Measurements from ENCODE around the gene ACER2.
A peak's percentile ranks its signal among the peaks of the same experiment; 100 is the strongest.

ACER2 gene

DNA sequence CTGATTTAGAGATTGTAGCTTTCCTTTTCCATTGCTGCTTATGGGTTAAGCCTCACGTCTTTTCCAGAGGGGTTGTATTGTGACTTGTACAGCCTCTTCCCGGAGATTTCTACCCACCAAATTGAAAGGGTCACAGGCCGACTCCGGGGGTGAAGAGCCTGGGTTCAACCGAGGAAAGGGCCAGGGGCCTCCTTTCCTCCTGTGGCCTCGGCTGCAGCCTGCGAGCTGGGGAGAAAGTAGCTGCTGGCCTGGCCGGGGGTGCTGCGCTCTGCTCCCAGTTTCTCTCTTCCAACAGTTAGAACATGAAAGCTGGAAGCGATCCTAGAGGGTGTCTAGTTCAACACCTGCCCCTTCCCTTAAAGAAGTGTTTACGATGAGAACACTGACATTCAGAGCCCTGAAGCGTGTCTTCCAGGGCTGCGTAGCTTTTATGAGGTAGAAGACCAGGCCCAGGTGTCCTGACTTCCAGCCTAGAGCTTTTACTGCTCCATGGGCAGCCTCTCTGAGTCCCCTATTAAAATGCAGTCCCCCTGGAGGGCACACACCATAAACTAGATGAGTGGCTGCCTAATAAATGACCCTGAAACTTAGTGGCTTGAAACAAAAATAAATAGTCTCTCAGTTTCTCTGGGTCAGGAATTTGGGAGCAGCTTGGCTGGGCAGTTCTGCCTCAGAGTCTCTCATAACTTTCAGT lies 56.9 kb downstream of the ACER2 start:
- H2AK5ac ChIP-seq (ENCODE audit: low read depth, low read length) = no peak overlapping the region
- no peak overlapping the region for H3K23ac ChIP-seq (ENCODE audit: low read depth, low read length, poor library complexity)
- no peak overlapping the region for H3K18ac ChIP-seq (ENCODE audit: low read length)
- no peaks in the 10 kb centered on the region for H3K36me3 ChIP-seq (replicated peaks in 1 of 2; ENCODE audit: control insufficient read depth in 2 of 2, insufficient read depth in 2 of 2, low read length in 2 of 2)
- no peak overlapping the region for H3K9ac ChIP-seq (ENCODE audit: low read depth, low read length, poor library complexity)
- no peaks in the 10 kb centered on the region for H3K79me1 ChIP-seq (ENCODE audit: low read depth, low read length)
- no peak overlapping the region for H3K4me2 ChIP-seq (ENCODE audit: insufficient read depth, low read length, poor library complexity, severe bottlenecking)
- H4K8ac ChIP-seq (ENCODE audit: low read depth, low read length) = no peak overlapping the region
- H3K9me3 ChIP-seq (replicated peaks in 1 of 2; ENCODE audit: control insufficient read depth in 2 of 2, insufficient read depth in 1 of 2, low read depth in 1 of 2, low read length in 2 of 2) = peaks cover 0 to 6% of the 10 kb centered on the region in 2 donors
- H2AFZ ChIP-seq (ENCODE audit: low read length) = peak overlapping the region; percentile 96
- no peak overlapping the region for H3K14ac ChIP-seq (ENCODE audit: low read length)
- H2BK15ac ChIP-seq (ENCODE audit: low read length) = no peak overlapping the region
- H3K27me3 ChIP-seq (ENCODE audit: control insufficient read depth in 3 of 3, insufficient read depth in 3 of 3, low read depth in 1 of 3, low read length in 3 of 3) = peaks cover 0 to 24% (median 0%) of the 10 kb centered on the region in 3 experiments
- H3K4ac ChIP-seq (ENCODE audit: low read length) = no peak overlapping the region
- H3K4me1 ChIP-seq (ENCODE audit: control insufficient read depth in 2 of 2, insufficient read depth in 1 of 2, low read depth in 1 of 2, low read length in 2 of 2) = peaks cover 0 to 3% of the 10 kb centered on the region in 2 donors
- H2BK12ac ChIP-seq (ENCODE audit: low read length) = no peak overlapping the region
- H2BK120ac ChIP-seq (ENCODE audit: low read depth, low read length) = no peak overlapping the region
- no peak overlapping the region for H3K4me3 ChIP-seq (ENCODE audit: low read length in 2 of 2)
- H4K91ac ChIP-seq (ENCODE audit: low read depth, low read length, poor library complexity) = no peak overlapping the region
- WGBS, 2 donors (ENCODE audit: extremely low coverage in 2 of 2, insufficient read length in 2 of 2, insufficient replicate concordance in 1 of 2) = no CpG with 5 or more reads among the region's 13 CpGs
- DNase-seq (ENCODE audit: low spot score) = no peak
- no peak overlapping the region for H3K27ac ChIP-seq (replicated peaks; ENCODE audit: low read length)
- H2BK5ac ChIP-seq (ENCODE audit: low read length) = no peak overlapping the region

DNA sequence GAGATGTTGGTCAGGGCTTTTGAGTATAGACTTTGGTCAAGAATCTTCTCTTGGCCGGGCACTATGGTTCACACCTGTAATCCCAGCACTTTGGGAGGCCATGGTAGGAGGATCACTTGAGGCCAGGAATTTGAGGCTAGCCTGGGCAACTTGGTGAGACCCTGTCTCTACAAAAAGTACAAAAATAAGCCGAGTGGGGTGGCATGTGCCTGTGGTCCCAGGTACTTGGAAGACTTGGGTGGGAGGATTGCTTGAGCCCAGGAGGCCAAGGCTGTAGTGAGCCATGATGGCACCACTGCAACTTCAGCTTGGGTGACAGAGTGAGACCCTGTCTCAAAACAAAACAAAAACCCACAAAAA lies 57.5 kb downstream of the ACER2 start:
- Histone ChIP-seq H3K23ac (ENCODE audit: low read depth, low read length, poor library complexity) (no peak overlapping the region), H4K91ac (ENCODE audit: low read depth, low read length, poor library complexity) (no peak overlapping the region), H3K4me1 (ENCODE audit: control insufficient read depth in 2 of 2, insufficient read depth in 1 of 2, low read depth in 1 of 2, low read length in 2 of 2) (peaks cover 0 to 3% of the 10 kb centered on the region in 2 donors), H2AFZ (ENCODE audit: low read length) (no peak overlapping the region), H3K27me3 (ENCODE audit: control insufficient read depth in 3 of 3, insufficient read depth in 3 of 3, low read depth in 1 of 3, low read length in 3 of 3) (peaks cover 0 to 28% (median 0%) of the 10 kb centered on the region in 3 experiments), H3K9me3 (replicated peaks in 1 of 2; ENCODE audit: control insufficient read depth in 2 of 2, insufficient read depth in 1 of 2, low read depth in 1 of 2, low read length in 2 of 2) (peaks cover 0 to 6% of the 10 kb centered on the region in 2 donors), H3K79me1 (ENCODE audit: low read depth, low read length) (no peaks in the 10 kb centered on the region), H3K27ac (replicated peaks; ENCODE audit: low read length) (no peak overlapping the region), H3K4me3 (ENCODE audit: low read length in 2 of 2) (no peak overlapping the region), H3K18ac (ENCODE audit: low read length) (no peak overlapping the region), H2BK120ac (ENCODE audit: low read depth, low read length) (no peak overlapping the region), H2BK5ac (ENCODE audit: low read length) (no peak overlapping the region), H2BK15ac (ENCODE audit: low read length) (no peak overlapping the region), H3K4me2 (ENCODE audit: insufficient read depth, low read length, poor library complexity, severe bottlenecking) (no peak overlapping the region), H2AK5ac (ENCODE audit: low read depth, low read length) (no peak overlapping the region), H3K9ac (ENCODE audit: low read depth, low read length, poor library complexity) (no peak overlapping the region), H3K4ac (ENCODE audit: low read length) (no peak overlapping the region), H2BK12ac (ENCODE audit: low read length) (no peak overlapping the region), H3K36me3 (replicated peaks in 1 of 2; ENCODE audit: control insufficient read depth in 2 of 2, insufficient read depth in 2 of 2, low read length in 2 of 2) (no peaks in the 10 kb centered on the region), H4K8ac (ENCODE audit: low read depth, low read length) (no peak overlapping the region), H3K14ac (ENCODE audit: low read length) (no peak overlapping the region)
- no CpG with 5 or more reads among the region's 2 CpGs for WGBS, 2 donors (ENCODE audit: extremely low coverage in 2 of 2, insufficient read length in 2 of 2, insufficient replicate concordance in 1 of 2)
- DNase-seq (ENCODE audit: low spot score) = no peak

DNA sequence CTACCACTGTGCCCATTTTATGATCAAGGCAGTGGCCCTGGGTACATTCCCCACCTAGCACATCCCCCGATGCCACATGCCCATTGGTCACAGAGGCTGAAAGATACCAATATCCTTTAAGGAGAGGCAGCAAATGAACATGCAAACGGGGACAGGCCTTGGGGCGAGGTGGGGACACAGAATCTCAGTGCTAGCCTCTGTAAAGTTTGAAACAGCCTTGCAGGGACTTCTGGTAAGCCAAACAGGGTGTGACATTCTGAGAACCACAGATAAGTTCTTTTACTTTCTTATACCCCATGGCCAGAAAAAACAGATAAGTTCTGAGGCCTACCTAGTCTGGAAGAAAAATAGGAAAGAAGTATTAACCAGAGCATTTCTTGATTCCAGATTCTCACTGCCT lies 60.5 kb downstream of the ACER2 start:
- no peak overlapping the region for H3K9ac ChIP-seq (ENCODE audit: low read depth, low read length, poor library complexity)
- no peak overlapping the region for H4K91ac ChIP-seq (ENCODE audit: low read depth, low read length, poor library complexity)
- no peak overlapping the region for H3K4me2 ChIP-seq (ENCODE audit: insufficient read depth, low read length, poor library complexity, severe bottlenecking)
- no peak overlapping the region for H2BK12ac ChIP-seq (ENCODE audit: low read length)
- H2BK120ac ChIP-seq (ENCODE audit: low read depth, low read length) = no peak overlapping the region
- peaks cover 0 to 2% of the 10 kb centered on the region in 2 donors for H3K9me3 ChIP-seq (replicated peaks in 1 of 2; ENCODE audit: control insufficient read depth in 2 of 2, insufficient read depth in 1 of 2, low read depth in 1 of 2, low read length in 2 of 2)
- no peak for DNase-seq (ENCODE audit: low spot score)
- H3K23ac ChIP-seq (ENCODE audit: low read depth, low read length, poor library complexity) = peak overlapping the region; percentile 9
- no peak overlapping the region for H3K14ac ChIP-seq (ENCODE audit: low read length)
- no peak overlapping the region for H2BK15ac ChIP-seq (ENCODE audit: low read length)
- H2AFZ ChIP-seq (ENCODE audit: low read length) = no peak overlapping the region
- H3K4me3 ChIP-seq (ENCODE audit: low read length in 2 of 2) = no peak overlapping the region
- H2AK5ac ChIP-seq (ENCODE audit: low read depth, low read length) = no peak overlapping the region
- H2BK5ac ChIP-seq (ENCODE audit: low read length) = no peak overlapping the region
- H4K8ac ChIP-seq (ENCODE audit: low read depth, low read length) = no peak overlapping the region
- H3K27ac ChIP-seq (replicated peaks; ENCODE audit: low read length) = no peak overlapping the region
- no peaks in the 10 kb centered on the region for H3K36me3 ChIP-seq (replicated peaks in 1 of 2; ENCODE audit: control insufficient read depth in 2 of 2, insufficient read depth in 2 of 2, low read length in 2 of 2)
- WGBS, 2 donors (ENCODE audit: extremely low coverage in 2 of 2, insufficient read length in 2 of 2, insufficient replicate concordance in 1 of 2) = no CpG with 5 or more reads among the region's 3 CpGs
- no peak overlapping the region for H3K18ac ChIP-seq (ENCODE audit: low read length)
- peaks cover 3 to 5% of the 10 kb centered on the region in 2 donors for H3K4me1 ChIP-seq (ENCODE audit: control insufficient read depth in 2 of 2, insufficient read depth in 1 of 2, low read depth in 1 of 2, low read length in 2 of 2)
- peaks cover 0 to 25% (median 0%) of the 10 kb centered on the region in 3 experiments for H3K27me3 ChIP-seq (ENCODE audit: control insufficient read depth in 3 of 3, insufficient read depth in 3 of 3, low read depth in 1 of 3, low read length in 3 of 3)
- H3K79me1 ChIP-seq (ENCODE audit: low read depth, low read length) = no peaks in the 10 kb centered on the region
- peak overlapping the region; percentile 59 for H3K4ac ChIP-seq (ENCODE audit: low read length)

DNA sequence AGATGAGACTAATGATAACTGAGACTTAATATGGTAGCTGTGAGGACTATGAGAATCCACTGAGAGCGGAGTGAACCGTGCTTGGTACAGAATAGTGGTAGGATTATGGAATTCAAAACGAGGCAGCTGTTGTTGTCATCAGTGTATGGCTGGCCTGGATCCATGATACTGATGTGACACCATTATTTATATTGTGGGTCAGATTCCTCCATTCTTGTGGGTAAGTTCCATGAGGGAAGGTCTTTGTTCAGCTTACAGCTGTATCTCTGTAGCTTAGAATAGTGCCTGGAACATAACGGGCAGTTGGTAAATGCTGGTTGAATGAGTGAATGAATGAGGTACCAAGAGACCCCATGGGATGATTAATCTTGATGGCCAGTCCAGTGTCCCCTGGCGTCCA lies 61.8 kb downstream of the ACER2 start:
- Histone ChIP-seq H3K9me3 (replicated peaks in 1 of 2; ENCODE audit: control insufficient read depth in 2 of 2, insufficient read depth in 1 of 2, low read depth in 1 of 2, low read length in 2 of 2) (no peaks in the 10 kb centered on the region), H3K36me3 (replicated peaks in 1 of 2; ENCODE audit: control insufficient read depth in 2 of 2, insufficient read depth in 2 of 2, low read length in 2 of 2) (no peaks in the 10 kb centered on the region), H3K27me3 (ENCODE audit: control insufficient read depth in 3 of 3, insufficient read depth in 3 of 3, low read depth in 1 of 3, low read length in 3 of 3) (peaks cover 0 to 20% (median 0%) of the 10 kb centered on the region in 3 experiments), H2BK12ac (ENCODE audit: low read length) (no peak overlapping the region), H3K4me1 (ENCODE audit: control insufficient read depth in 2 of 2, insufficient read depth in 1 of 2, low read depth in 1 of 2, low read length in 2 of 2) (peaks cover 2 to 3% of the 10 kb centered on the region in 2 donors), H3K27ac (replicated peaks; ENCODE audit: low read length) (no peak overlapping the region), H2BK5ac (ENCODE audit: low read length) (no peak overlapping the region), H3K79me1 (ENCODE audit: low read depth, low read length) (no peaks in the 10 kb centered on the region), H2AFZ (ENCODE audit: low read length) (no peak overlapping the region), H3K4ac (ENCODE audit: low read length) (no peak overlapping the region), H2BK120ac (ENCODE audit: low read depth, low read length) (no peak overlapping the region), H3K4me3 (ENCODE audit: low read length in 2 of 2) (no peak overlapping the region), H4K91ac (ENCODE audit: low read depth, low read length, poor library complexity) (no peak overlapping the region), H3K23ac (ENCODE audit: low read depth, low read length, poor library complexity) (no peak overlapping the region), H2AK5ac (ENCODE audit: low read depth, low read length) (no peak overlapping the region), H4K8ac (ENCODE audit: low read depth, low read length) (no peak overlapping the region), H3K18ac (ENCODE audit: low read length) (no peak overlapping the region), H3K4me2 (ENCODE audit: insufficient read depth, low read length, poor library complexity, severe bottlenecking) (no peak overlapping the region), H2BK15ac (ENCODE audit: low read length) (no peak overlapping the region), H3K9ac (ENCODE audit: low read depth, low read length, poor library complexity) (no peak overlapping the region), H3K14ac (ENCODE audit: low read length) (no peak overlapping the region)
- DNase-seq (ENCODE audit: low spot score) = no peak
- WGBS, 2 donors (ENCODE audit: extremely low coverage in 2 of 2, insufficient read length in 2 of 2, insufficient replicate concordance in 1 of 2) = no CpG with 5 or more reads among the region's 5 CpGs
